Mucosa of gallbladder (tissue), 1 donor: ENCODE measurements around the gene KRT86. TPM values are rescaled to one million over a fixed set of nuclear protein-coding genes. Genes with fewer than 3 reads are reported as not detected.

Experiments used
- DNase-seq: peaks from one replicate; pipeline ENCODE4 v3.0.0-alpha.2; 2020; ENCODE audit warnings: low spot score
- total RNA-seq: library from RNA; stranded (reverse); gene quantifications from one replicate; pipeline ENCODE4 v1.2.1, GENCODE V29; 2021
- donor health status: DM: no; HTN: no; CAD: no.

Gene KRT86
- 1.1 TPM for total RNA-seq

- DNase-seq: no peak
Observed at GRCh38 chr12:52274521-52275120, at the start of gene KRT86. TSS of gene KRT86 (plus strand) at chr12:52274645. CDS start at chr12:52301917, 27,272 bp downstream.

DNA sequence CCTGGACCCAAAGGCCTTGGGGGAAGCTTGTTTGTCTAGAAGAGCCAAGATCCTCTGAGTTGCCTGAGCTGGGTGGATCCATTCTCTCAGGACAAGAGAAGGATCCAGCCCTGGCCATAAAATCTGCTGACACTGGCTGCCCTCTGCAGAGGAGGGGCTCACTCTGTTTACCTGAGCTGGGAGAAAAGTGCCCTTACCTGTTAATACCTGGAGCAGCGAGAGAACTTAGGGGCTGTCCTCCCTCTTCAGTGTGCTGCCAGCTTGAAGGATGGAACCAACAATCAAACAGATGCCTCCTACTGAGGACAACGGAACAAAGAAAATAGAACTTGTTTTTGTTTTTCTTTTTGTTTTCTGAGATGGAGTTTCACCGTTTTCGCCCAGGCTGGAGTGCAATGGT lies 48.7 kb upstream of the KRT86 start:
- DNase-seq: no peak

GRCh38 chr12:52226446-52226845 lies 48.0 kb upstream of the KRT86 start:
- DNase-seq: no peak

- no peak for DNase-seq
Observed at GRCh38 chr12:52227606-52228166, 46.8 kb upstream of the KRT86 start.

GRCh38 chr12:52228366-52228765 lies 46.1 kb upstream of the KRT86 start:
- DNase-seq: no peak

GRCh38 chr12:52228931-52229330 lies 45.5 kb upstream of the KRT86 start:
- DNase-seq: no peak

DNA sequence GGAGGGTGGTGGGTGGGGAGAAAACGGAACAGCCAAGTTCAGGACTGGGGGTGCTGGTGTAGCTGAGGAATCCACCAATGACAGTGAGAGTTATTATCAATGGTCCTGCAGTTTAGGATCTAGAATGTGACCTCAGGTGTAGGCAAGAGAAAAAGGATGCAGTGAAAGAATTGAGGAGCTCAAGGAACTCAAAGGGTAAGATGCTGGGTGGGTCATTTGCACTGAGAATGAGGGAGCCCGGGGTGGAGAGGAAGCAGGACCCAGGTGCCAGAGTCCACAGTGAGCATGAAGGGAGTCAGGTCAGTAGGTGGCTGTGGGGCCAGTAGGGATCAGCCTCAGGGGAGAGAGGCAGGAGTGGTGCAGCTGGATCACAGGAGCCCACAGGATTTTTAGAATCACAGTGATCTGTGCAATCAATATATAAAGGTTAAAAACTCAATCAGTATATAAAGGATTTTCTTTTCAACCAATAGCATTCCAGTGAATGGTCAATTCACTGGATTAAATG lies 44.6 kb upstream of the KRT86 start:
- no peak for DNase-seq

GRCh38 chr12:52230364-52231281 lies 43.8 kb upstream of the KRT86 start:
- DNase-seq: no peak

DNA sequence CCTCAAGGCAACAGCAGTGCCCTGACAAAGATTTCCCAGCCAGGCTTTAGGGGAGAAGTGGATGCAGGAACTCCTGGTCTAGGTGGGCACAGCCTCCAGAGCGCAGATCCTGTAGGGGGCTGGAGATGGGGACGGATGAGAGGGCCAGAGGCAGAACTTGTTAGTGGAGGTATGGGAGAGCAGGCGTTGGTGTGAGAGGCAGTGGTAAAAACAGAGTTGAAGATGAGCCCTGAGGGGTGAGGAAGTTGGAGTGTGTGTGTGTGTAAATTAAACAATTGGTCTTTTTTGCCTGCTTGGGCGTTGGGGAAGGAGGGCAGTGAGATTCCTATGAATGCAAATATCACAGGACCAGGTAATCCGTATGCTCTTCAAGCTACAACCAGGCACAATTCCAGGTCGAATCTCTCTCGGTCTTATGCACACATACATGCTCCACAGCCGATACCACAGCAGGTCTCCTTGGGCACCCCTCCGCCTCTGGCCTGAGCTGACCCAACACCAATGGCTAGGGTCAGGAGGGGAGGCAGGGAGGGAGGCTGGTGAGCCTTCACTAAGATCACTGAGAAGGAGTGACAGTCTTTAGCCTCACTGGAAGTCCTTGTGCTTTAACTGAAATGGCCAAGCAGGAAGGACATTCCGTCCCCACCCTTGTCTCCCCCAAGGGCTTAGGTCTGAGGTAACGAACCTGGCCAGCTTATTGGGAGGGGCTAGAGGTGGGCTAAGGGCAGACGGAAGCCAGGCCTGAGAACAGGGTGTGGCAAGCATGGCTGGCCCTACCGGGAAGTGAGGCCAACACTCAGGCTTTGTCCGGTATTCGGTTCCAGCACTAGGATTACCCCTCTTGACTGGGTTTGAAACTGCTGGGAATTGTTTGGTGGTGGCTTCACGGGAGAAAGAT lies 42.9 kb upstream of the KRT86 start:
- no peak for DNase-seq

DNA sequence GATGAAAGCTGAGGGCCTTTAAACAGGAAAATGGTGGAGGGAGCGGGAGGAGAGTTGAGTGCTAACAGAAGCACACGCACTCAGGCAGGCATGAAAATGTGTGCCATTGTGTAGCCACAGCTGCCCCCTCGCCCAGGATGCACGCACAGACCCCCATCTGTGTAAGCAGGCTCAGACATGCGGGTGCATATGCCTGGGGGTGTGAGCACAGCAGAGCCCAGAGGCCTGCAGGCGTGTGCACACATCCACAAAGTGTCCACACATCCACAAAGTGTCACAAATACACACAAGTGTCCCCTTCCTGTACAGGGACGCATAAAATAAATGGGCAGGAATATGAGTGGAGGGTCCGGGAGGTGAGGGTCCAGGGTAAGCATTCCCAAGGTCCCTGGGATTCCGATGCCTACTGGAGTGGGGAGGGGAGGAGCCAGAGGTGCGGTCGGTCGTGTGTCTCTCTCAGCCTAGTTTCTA lies 42.2 kb upstream of the KRT86 start:
- no peak for DNase-seq

GRCh38 chr12:52232674-52233461 lies 41.6 kb upstream of the KRT86 start, which contains the start of gene KRT7:
TSS of gene KRT7 (plus strand) at chr12:52233243. CDS start at chr12:52233297, 54 bp downstream.
- peak; percentile 69 for DNase-seq

DNA sequence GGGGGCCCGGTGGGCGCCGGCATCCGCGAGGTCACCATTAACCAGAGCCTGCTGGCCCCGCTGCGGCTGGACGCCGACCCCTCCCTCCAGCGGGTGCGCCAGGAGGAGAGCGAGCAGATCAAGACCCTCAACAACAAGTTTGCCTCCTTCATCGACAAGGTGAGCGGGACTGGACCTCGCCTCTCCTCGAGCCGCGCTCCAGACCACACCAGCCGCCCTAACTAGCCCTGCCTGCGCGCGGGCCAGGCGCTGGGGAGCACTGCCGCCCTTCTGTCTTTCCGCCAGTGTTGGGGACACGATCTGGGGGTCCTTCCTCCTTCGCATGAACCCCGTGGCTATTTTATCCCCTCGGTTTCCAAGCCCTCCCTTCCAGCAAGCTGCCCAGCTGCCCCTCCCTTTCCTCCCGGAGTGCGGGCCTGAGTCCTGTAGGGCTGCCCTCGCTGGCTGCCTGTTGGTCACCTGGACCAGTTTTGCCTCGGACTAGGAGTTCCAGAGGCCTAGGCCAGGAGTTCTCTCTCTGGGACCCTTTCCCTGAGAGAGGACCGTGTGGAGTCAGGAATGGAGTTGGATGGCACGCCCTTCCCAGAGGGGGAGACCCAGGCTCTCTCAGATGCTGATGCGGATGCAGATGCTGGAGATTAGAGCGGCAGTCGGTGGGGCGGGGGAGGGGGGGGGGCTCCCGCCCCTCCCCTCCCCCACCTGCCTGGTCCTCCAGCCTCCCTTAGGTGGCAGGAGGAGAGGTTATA lies 40.8 kb upstream of the KRT86 start:
- DNase-seq: no peak

DNA sequence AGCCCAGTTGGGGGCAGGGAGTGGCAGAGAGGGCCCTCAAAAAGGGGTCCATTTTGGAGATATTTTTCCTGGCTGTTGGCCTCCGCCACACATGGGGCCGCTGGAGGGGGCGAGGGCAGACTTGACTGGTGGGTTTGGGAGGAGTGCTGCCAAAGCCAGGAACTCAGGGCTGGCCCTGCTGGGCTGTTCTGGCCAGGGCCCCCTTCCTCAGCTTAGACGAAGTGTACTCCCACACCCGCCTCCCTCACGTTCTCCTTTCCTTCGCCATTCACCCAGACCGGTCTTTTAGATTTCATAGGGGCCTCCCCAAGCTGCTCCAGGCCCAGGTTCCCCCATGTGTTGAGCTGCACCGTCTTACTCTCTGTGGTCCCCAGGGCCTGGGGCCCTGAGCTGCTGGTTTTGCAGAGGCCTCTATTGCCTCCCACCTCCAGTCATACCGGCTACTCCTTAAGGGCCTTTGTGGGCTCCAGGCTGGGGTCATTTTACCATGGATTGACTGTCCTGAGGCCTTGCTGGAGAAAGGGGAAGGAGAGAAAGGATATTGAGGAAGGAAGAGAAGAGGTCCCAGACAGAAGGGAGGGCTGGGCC lies 40.1 kb upstream of the KRT86 start:
- no peak for DNase-seq

GRCh38 chr12:52235001-52235764 lies 39.3 kb upstream of the KRT86 start:
- DNase-seq: no peak

GRCh38 chr12:52235822-52236361 lies 38.6 kb upstream of the KRT86 start:
- no peak for DNase-seq

- no peak for DNase-seq
Observed at GRCh38 chr12:52236386-52237050, 37.9 kb upstream of the KRT86 start.

DNA sequence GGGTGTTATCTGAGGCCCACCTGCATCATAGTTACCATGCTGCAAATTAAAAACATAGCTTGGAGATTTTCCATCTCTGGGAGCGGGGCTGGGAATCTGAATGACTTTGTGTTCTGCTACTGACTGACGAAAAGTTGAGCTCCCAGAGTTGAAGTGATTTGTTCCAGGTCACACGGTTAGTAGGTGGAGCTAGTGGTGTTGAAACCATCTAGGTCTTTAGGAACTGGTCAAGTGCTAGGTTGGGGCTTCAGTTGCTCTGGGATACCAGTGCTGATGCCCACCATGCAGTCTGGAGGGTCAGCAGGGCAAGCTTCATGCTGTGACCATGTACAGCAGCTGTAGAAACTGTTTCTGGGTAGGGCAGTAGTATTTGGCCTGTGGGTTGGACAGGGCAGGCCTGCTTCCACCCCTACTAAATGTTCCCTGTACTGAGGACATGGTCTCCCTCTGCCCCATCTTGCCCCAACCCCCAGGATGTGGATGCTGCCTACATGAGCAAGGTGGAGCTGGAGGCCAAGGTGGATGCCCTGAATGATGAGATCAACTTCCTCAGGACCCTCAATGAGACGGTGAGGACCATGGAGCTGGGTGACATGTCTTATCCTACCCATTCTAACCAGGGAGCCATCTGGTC lies 36.1 kb upstream of the KRT86 start:
- no peak for DNase-seq
